Coronary artery (tissue), 2 donors: Measurements from ENCODE around the gene PSD2.

ENCODE experiments used
- DNase-seq: peaks from one replicate; pipeline ENCODE4 v3.0.0-alpha.2; 2017; ENCODE audit warnings: low spot score
- H3K27ac ChIP-seq, 2 donors: fragments of 200-600 bp; sonication (generic); one replicate each; pipeline ENCODE4 v1.5.1; 2016 to 2019
- H3K4me3 ChIP-seq: fragments of 200-600 bp; sonication (generic); 2 replicates; pipeline ENCODE4 v1.5.1; 2016; ENCODE audit warnings: mild to moderate bottlenecking, moderate library complexity
- TF ChIP-seq, protein P1 (sequence below): fragments of 200-600 bp; sonication (generic); IDR thresholded peaks from one replicate; pipeline ENCODE4 v1.5.1; 2019; ENCODE audit warnings: antibody characterized with exemption

PSD2 gene

DNA sequence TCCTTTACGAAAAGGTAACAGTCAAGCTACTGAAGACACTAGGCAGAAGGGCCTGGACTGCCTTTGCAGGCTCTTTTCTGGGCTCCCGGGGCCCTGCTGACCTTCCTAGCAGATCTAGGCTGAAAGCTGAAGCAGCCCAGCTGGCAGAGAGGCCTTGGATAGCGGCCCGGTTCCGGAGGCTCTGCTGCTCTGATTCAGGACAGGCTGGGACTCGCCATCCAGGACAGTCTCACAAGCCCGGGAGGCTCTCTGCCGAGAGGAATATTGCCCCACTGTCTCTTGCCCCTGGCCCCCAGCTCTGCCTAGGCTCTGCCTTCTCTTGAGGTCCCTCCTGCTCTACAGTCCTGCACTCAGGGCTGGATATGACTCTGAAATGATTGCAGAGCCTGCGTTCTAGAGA is 67.8 kb downstream of the PSD2 start:
- Histone ChIP-seq H3K27ac (peak overlapping the region in 1 of 2 donors; percentile 20), H3K4me3 (no peak overlapping the region)
- TF ChIP-seq, protein P1, sequence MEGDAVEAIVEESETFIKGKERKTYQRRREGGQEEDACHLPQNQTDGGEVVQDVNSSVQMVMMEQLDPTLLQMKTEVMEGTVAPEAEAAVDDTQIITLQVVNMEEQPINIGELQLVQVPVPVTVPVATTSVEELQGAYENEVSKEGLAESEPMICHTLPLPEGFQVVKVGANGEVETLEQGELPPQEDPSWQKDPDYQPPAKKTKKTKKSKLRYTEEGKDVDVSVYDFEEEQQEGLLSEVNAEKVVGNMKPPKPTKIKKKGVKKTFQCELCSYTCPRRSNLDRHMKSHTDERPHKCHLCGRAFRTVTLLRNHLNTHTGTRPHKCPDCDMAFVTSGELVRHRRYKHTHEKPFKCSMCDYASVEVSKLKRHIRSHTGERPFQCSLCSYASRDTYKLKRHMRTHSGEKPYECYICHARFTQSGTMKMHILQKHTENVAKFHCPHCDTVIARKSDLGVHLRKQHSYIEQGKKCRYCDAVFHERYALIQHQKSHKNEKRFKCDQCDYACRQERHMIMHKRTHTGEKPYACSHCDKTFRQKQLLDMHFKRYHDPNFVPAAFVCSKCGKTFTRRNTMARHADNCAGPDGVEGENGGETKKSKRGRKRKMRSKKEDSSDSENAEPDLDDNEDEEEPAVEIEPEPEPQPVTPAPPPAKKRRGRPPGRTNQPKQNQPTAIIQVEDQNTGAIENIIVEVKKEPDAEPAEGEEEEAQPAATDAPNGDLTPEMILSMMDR, result no peak
- DNase-seq, result no peak

DNA sequence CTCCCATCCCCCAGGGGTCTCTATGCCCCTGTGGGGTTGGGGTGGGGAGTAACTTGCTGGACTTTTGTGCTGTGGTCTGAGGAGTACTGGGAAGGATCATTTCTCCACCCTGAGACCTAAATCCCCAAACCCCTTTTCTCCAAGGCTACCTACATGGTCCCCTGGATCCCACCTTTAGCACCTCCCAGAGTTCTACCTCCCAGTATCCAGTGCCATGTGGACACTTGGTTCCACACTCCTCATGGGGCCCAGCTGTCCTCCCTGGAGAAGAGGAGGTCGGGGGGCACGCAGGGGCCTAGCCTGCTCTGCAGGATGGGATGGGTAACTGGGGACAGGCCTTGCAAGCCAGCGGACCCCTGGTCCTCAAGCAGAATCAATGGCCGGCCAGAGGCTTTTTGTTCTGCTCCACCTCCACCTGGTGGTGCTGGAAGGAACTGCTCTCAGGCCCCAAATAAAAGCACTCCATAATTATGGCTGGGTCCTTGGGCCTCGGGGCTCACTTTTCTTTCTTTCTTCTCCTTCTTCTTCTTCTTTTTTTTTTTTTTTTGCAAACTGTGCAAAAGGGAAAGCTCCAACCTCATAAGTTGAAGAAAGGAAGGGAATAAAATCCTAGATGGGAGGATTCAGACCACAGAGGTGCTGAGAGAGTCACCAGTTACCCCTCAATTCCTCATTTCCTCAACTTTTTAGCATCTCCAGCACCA is 68.4 kb downstream of the PSD2 start:
- TF ChIP-seq, protein P1, result peak; percentile 81
- peak overlapping the region in 1 of 2 donors; percentile 20 for H3K27ac ChIP-seq
- no peak for DNase-seq

DNA sequence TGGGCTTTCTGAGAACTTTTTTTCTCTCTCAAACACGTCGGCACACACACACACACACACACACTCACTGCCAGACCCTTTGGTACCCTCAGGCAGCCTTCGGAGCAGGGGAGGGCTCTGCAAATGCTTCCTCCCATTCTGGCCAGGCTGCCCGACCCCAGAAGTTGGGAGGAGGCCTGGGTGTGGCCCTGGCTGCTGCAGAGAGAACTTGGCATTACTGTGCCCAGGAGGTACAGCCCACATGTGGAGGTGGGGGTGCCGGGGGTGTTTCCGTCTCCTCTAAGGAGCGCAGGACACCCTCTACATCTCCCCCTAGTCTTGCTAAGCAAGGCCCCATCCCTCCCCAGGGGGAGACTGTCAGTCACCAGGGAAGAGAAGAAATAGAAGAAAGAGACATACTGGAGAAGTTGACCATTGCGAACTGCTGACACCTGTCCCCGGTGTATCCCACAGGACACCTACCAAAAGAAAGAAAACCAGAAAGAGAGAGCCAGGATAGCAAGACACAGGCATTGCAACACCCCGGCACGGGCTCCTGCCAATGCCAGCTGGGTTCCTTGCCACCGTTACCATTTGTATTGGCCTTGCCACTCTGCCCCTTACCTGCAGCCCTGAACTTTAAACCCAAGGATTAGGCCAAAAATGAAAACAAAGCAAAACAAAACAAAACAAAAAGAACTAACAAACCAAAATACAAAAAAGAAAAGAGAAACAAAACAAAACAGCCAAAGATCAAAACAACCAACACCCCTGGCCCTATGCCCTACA is 69.3 kb downstream of the PSD2 start:
- H3K4me3 ChIP-seq, result no peak overlapping the region
- TF ChIP-seq, protein P1, result no peak
- H3K27ac ChIP-seq, result no peak overlapping the region
- no peak for DNase-seq

More for the DNA sequence above, 68.4 kb downstream of the PSD2 start:
- no peak overlapping the region for H3K4me3 ChIP-seq

DNA sequence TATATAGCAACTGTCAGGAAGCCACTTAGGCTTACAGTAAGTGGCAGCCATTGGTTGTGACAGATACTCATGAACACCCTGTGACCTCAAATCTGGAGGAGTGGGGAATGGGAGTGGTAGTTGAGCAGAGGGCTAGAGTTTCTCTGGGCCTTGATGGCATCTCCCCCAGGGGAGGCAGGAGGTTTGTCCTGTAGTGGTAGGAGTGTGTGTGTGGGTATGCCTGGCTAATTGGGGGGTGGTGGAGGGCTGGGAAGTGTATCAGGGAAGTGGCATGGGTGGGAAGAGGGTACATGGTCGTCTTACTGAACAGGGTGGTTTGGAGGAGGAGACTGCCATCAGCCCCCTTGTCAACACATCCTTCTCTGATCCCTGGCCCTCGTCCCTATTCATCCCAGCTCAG is 71.5 kb downstream of the PSD2 start:
- no peak overlapping the region for H3K27ac ChIP-seq
- TF ChIP-seq, protein P1, result no peak
- DNase-seq, result no peak
- H3K4me3 ChIP-seq, result no peak overlapping the region

DNA sequence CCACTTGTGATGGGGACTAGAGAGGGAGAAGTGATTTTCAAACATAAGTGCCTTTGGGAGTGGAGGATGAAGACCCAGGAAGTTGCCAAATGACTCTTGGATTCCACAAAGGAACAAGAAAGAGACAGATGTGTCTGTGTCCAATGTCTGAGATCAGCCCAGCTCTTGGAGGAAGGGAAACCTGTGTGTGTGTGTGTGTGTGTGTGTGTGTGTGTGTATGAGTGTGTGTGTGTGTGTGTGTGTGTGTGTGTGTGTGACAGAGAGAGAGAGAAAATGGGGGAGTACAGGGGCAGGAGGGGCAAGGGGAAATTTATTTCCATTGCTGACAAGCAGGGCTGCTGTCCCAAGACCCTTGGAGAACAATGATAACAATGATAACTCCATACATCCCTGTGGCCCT is 72.0 kb downstream of the PSD2 start:
- H3K27ac ChIP-seq, result no peak overlapping the region
- H3K4me3 ChIP-seq, result no peak overlapping the region
- TF ChIP-seq, protein P1, result no peak
- DNase-seq, result no peak

DNA sequence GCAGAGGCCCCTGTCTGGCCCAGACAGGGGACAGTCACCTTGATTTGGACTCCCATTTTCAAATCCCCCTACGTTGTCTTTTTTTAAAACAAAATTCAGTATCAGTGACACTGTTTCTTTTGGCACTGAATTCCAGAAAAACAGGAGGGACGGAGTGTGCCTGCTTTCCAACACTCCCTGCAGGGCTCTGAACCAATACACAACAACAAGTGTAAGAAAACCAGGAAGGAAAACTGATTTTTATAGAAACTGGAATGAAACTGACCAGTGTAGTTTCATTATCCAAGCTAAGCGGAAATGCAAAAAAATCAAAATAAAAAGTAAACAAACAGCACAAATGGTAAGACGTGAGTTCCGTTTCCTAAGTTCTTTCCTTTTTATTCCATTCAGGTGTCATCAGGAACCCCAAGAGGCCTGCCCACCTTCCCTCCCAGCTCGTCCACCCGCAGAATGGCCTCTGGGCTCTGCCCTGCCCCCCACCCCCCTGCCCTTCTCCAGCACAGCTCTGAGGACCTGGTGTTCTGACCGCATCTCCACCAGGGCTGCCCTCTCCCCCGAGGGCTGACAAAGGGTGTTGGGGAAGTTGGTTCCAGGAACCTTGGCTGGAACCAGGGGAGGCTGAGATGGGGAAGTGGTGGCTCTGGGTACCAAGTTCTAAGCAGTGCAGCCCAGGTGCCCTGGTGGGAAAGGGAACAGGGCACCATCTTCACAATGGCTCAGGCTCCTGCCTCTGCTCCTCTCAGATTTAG is 73.6 kb downstream of the PSD2 start:
- no peak for DNase-seq
- TF ChIP-seq, protein P1, result no peak
- Histone ChIP-seq H3K27ac (no peak overlapping the region), H3K4me3 (no peak overlapping the region)
